Fibroblast of the aortic adventitia (primary cell): Measurements from ENCODE around the gene UGT1A9. TPM values are rescaled to one million over a fixed set of nuclear protein-coding genes. Genes with fewer than 3 reads are reported as not detected.
"Not testable (repeated sequence)": the region's sequence is repeated elsewhere in the genome, so short reads cannot be mapped to it uniquely, and the experiment has no call there.

Experiments
- DNase-seq: peaks from one replicate; pipeline ENCODE4 v3.0.0-alpha.2; 2010; ENCODE audit warnings: low read depth
- H3K4me3 ChIP-seq: 2 replicates; pipeline ENCODE4 v1.5.1; 2011; ENCODE audit warnings: low read depth, mild to moderate bottlenecking, control low read depth, low read length, moderate library complexity
- CTCF ChIP-seq: IDR thresholded peaks from 2 replicates; pipeline ENCODE4 v1.5.1; 2011; ENCODE audit warnings: mild to moderate bottlenecking, low read length, control low read depth, inconsistent platforms; ENCODE audit not compliant: insufficient read depth
- total RNA-seq: library from RNA; depleted of rRNA; stranded (reverse); fragments of >200 nt; gene quantifications from 2 replicates; pipeline ENCODE4 v1.2.3, GENCODE V29; 2012; ENCODE audit warnings: low replicate concordance

UGT1A9 gene
- total RNA-seq, 1 donor, result not detected

DNA sequence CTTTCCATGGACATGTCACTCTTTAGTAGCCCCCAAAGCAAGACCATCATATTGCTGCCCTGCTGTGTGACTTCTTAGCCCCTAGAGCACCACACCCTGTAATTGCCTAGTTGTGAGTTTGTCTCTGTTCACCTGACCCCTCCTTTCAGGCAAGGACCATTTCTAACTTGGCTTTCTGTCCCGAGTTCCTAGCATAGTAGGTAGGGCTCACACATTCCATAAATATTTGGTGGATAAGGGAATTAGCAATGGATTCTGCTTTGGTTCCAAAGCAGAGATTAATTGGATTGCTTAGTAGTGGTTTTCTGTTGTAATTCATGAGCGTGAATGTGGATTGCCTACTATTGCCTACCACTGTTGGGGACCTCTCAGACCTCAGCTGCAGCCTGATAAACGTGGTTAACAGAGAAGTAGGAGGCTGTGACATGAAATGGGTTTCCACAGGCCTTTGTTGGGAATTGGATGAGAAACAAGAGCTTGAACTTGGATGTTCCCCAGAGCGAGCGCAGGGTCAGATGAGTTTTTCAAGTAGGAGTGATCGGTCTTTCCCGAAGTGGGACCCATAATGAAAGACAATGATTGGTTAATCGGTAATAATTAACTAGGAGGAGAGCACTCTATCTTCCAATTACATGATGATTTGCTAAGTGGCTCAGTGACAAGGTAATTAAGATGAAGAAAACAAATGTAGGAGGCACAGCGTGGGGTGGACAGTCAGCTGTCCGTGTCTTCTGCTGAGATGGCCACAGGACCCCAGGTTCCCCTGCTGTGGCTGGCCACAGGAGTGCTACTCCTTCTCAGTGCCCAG, 75.0 kb downstream of the UGT1A9 start:
- no peak for TF ChIP-seq CTCF
- peak; percentile 60 for DNase-seq
- H3K4me3 ChIP-seq, result no peak overlapping the region

- H3K4me3 ChIP-seq, result no peak overlapping the region
- no peak for DNase-seq
- TF ChIP-seq CTCF, result no peak
Observed at GRCh38 chr2:233747283-233747544, 75.5 kb downstream of the UGT1A9 start.

GRCh38 chr2:233750689-233751088, 79.0 kb downstream of the UGT1A9 start:
- not testable (repeated sequence) for DNase-seq, H3K4me3 ChIP-seq

- DNase-seq, H3K4me3 ChIP-seq: not testable (repeated sequence)
Observed at GRCh38 chr2:233751212-233752009, 79.7 kb downstream of the UGT1A9 start.

GRCh38 chr2:233754872-233755611, 83.3 kb downstream of the UGT1A9 start:
- no peak for TF ChIP-seq CTCF
- no peak overlapping the region for H3K4me3 ChIP-seq

DNA sequence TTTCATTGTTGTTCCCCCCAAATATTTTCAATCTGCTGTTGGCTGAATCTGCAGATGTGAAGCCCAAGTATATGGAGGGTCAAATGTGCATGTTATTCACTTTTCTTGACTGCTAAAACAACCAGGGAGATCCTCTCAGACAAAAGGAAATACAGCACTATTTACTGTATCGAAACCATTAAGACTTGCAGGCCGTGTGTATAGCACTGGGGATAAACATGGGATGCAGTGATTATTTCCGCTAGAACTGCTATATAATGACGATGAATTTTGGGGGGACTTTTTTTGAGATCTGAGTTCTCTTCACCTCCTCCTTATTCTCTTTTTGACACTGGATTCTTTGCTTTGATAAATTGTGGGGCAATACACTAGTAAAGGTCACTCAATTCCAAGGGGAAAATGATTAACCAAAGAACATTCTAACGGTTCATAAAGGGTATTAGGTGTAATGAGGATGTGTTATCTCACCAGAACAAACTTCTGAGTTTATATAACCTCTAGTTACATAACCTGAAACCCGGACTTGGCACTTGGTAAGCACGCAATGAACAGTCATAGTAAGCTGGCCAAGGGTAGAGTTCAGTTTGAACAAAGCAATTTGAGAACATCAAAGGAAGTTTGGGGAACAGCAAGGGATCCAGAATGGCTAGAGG, 84.9 kb downstream of the UGT1A9 start:
- no peak for TF ChIP-seq CTCF
- peak; percentile 36 for DNase-seq
- no peak overlapping the region for H3K4me3 ChIP-seq

More at GRCh38 chr2:233754872-233755611, 83.3 kb downstream of the UGT1A9 start:
- DNase-seq, result no peak

- H3K4me3 ChIP-seq, result no peak overlapping the region
- no peak for DNase-seq
- TF ChIP-seq CTCF, result no peak
Observed at GRCh38 chr2:233758141-233758540, 86.4 kb downstream of the UGT1A9 start.
